ENCODE data around the gene RASL11A.

DNA sequence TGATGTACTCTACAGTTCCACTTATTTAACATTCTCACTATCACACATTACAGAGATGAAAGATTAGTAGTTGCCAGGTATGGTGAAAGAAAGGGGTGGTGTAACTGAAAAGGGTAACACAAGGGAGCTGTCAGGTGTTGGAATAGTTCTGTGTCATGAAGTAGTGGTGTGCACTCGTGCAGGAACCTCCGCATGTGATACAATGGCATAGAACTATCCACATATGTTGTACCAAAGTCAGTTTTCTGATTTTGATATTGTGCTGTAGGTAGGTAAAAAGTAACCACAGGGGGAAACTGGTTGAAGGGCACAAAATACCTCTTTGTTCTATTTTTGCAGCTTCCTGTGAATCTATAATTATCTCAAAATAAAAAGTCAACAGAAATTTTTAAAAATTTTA lies 43.6 kb upstream of the RASL11A start:
- TF ChIP-seq, protein P1, sequence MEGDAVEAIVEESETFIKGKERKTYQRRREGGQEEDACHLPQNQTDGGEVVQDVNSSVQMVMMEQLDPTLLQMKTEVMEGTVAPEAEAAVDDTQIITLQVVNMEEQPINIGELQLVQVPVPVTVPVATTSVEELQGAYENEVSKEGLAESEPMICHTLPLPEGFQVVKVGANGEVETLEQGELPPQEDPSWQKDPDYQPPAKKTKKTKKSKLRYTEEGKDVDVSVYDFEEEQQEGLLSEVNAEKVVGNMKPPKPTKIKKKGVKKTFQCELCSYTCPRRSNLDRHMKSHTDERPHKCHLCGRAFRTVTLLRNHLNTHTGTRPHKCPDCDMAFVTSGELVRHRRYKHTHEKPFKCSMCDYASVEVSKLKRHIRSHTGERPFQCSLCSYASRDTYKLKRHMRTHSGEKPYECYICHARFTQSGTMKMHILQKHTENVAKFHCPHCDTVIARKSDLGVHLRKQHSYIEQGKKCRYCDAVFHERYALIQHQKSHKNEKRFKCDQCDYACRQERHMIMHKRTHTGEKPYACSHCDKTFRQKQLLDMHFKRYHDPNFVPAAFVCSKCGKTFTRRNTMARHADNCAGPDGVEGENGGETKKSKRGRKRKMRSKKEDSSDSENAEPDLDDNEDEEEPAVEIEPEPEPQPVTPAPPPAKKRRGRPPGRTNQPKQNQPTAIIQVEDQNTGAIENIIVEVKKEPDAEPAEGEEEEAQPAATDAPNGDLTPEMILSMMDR (IDR thresholded peaks at IDR 0.05 in 8 of 11, conservative IDR thresholded peaks at IDR 0.05 in 3 of 11), result no peak
- peak in 1 of 3 donors; percentile 36 for TF ChIP-seq POLR2AphosphoS5 (IDR thresholded peaks at IDR 0.05)
- TF ChIP-seq POLR2A (IDR thresholded peaks at IDR 0.05), result no peak

Measured in spleen (tissue), 7 donors.